HepG2 (cell line): ENCODE results near the gene CDC26. TPM values are rescaled to one million over a fixed set of nuclear protein-coding genes. Genes with fewer than 3 reads are reported as not detected.

Experiments
- ERF ChIP-seq: IDR thresholded peaks from 2 replicates; pipeline ENCODE4 v1.6.1; 2018; ENCODE audit warnings: missing biosample characterization, missing genetic modification reagents
- ISL2 ChIP-seq: sonication (generic); formaldehyde crosslinking; IDR thresholded peaks from 2 replicates; pipeline ENCODE4 v1.5.0; 2020; ENCODE audit warnings: missing genetic modification reagents
- KAT8 ChIP-seq: IDR thresholded peaks from 2 replicates; pipeline ENCODE4 v1.6.1; 2016; ENCODE audit warnings: missing genetic modification reagents, missing compliant biosample characterization
- MBD4 ChIP-seq: IDR thresholded peaks from 2 replicates; pipeline ENCODE4 v1.6.1; 2012; ENCODE audit warnings: low read length, inconsistent platforms, borderline replicate concordance
- POLR2AphosphoS5 ChIP-seq: IDR thresholded peaks from 2 replicates; pipeline ENCODE4 v1.6.1; 2012; ENCODE audit warnings: low read depth, low read length
- RAD21 ChIP-seq: fragments of 450-650 bp; formaldehyde crosslinking; IDR thresholded peaks from 2 replicates; pipeline ENCODE4 v1.5.0; 2020; ENCODE audit warnings: mild to moderate bottlenecking
- SIX1 ChIP-seq: sonication (generic); formaldehyde crosslinking; IDR thresholded peaks from 2 replicates; pipeline ENCODE4 v1.4.0; 2020; ENCODE audit warnings: missing genetic modification reagents, borderline replicate concordance
- SNAPC2 ChIP-seq: sonication (generic); formaldehyde crosslinking; IDR thresholded peaks from 2 replicates; pipeline ENCODE4 v1.8.1; 2022; ENCODE audit warnings: mild to moderate bottlenecking, missing genetic modification reagents
- SOX6 ChIP-seq, 2 experiments: fragments of 450-650 bp in 1 of 2; sonication (generic) in 1 of 2; formaldehyde crosslinking in 1 of 2; IDR thresholded peaks; 2 replicates each; pipeline versions ENCODE4 v1.4.0 to v1.6.1; 2017 to 2020; ENCODE audit warnings: antibody characterized with exemption in 1 of 2, mild to moderate bottlenecking in 1 of 2, missing genetic modification reagents in 1 of 2
- TEAD2 ChIP-seq: sonication (generic); formaldehyde crosslinking; IDR thresholded peaks from 2 replicates; pipeline ENCODE4 v1.9.0; 2021; ENCODE audit warnings: missing genetic modification reagents
- ZBTB21 ChIP-seq: sonication (generic); formaldehyde crosslinking; IDR thresholded peaks from 2 replicates; pipeline ENCODE4 v1.4.0; 2020; ENCODE audit warnings: missing genetic modification reagents
- ZBTB8A ChIP-seq: sonication (generic); formaldehyde crosslinking; IDR thresholded peaks from 2 replicates; pipeline ENCODE4 v1.4.0; 2020; ENCODE audit warnings: mild to moderate bottlenecking, low read depth, missing genetic modification reagents, borderline replicate concordance
- ZFP41 ChIP-seq: sonication (generic); formaldehyde crosslinking; IDR thresholded peaks from 2 replicates; pipeline ENCODE4 v1.4.0; 2020; ENCODE audit warnings: mild to moderate bottlenecking, missing genetic modification reagents, borderline replicate concordance
- ZNF264 ChIP-seq: sonication (generic); formaldehyde crosslinking; IDR thresholded peaks from 2 replicates; pipeline ENCODE4 v1.4.0; 2020; ENCODE audit warnings: missing genetic modification reagents
- ZNF296 ChIP-seq: sonication (generic); formaldehyde crosslinking; conservative IDR thresholded peaks from 2 replicates; pipeline ENCODE4 v1.5.0; 2020; ENCODE audit warnings: mild to moderate bottlenecking, missing genetic modification reagents
- ZNF335 ChIP-seq: sonication (generic); formaldehyde crosslinking; IDR thresholded peaks from 2 replicates; pipeline ENCODE4 v1.4.0; 2020; ENCODE audit warnings: missing genetic modification reagents
- ZNF33A ChIP-seq: sonication (generic); formaldehyde crosslinking; IDR thresholded peaks from 2 replicates; pipeline ENCODE4 v1.5.1; 2020; ENCODE audit warnings: missing genetic modification reagents, mild to moderate bottlenecking, moderate library complexity, borderline replicate concordance
- ZNF44 ChIP-seq: sonication (generic); formaldehyde crosslinking; IDR thresholded peaks from 2 replicates; pipeline ENCODE4 v1.5.1; 2020; ENCODE audit warnings: mild to moderate bottlenecking, missing genetic modification reagents
- ZNF572 ChIP-seq: sonication (generic); formaldehyde crosslinking; IDR thresholded peaks from 2 replicates; pipeline ENCODE4 v1.5.1; 2020; ENCODE audit warnings: mild to moderate bottlenecking, missing genetic modification reagents
- ZSCAN5A ChIP-seq: sonication (generic); formaldehyde crosslinking; IDR thresholded peaks from 2 replicates; pipeline ENCODE4 v1.8.0; 2022; ENCODE audit warnings: mild to moderate bottlenecking, missing genetic modification reagents, borderline replicate concordance
- polyA plus RNA-seq, 8 experiments: library from polyadenylated mRNA; depleted of rRNA in 3 of 8; stranded (reverse) in 7 of 8; unstranded in 1 of 8; fragments of >200 nt; fragmentation: Illumina TruSeq in 4 of 8; extraction: Trizol in 4 of 8; gene quantifications; 2 replicates each; pipeline versions ENCODE4 v1.2.1 to v1.2.3, GENCODE V29; 2011 to 2016; ENCODE audit warnings: low read depth in 4 of 8, missing spikeins in 1 of 8, mixed read lengths in 1 of 8; ENCODE audit not compliant: insufficient read depth in 1 of 8
- total RNA-seq, 5 experiments: library from RNA; depleted of rRNA; stranded (reverse); fragments of >200 nt; fragmentation: Illumina TruSeq; extraction: Trizol; gene quantifications; 2 replicates each; pipeline ENCODE4 v1.2.3, GENCODE V29; 2016; ENCODE audit warnings: low read depth in 1 of 5
- TF ChIP-seq, protein P1 (sequence below): sonication (generic); formaldehyde crosslinking; IDR thresholded peaks from 2 replicates; pipeline ENCODE4 v1.5.1; 2020; ENCODE audit warnings: missing genetic modification reagents, mild to moderate bottlenecking, borderline replicate concordance
- TF ChIP-seq, protein P2 (sequence below): sonication (generic); formaldehyde crosslinking; IDR thresholded peaks from 2 replicates; pipeline ENCODE4 v1.5.0; 2020; ENCODE audit warnings: mild to moderate bottlenecking, missing genetic modification reagents
- TF ChIP-seq, protein P3 (sequence below): IDR thresholded peaks from 2 replicates; pipeline ENCODE4 v1.6.1; 2018; ENCODE audit warnings: missing genetic modification reagents, mild to moderate bottlenecking, missing compliant biosample characterization

CDC26 gene
- total and polyA plus RNA-seq, 2 of the 13 experiments (the other 11 are each of a cell fraction or from before 2014, with no cell fraction given), result 26.6 to 57.9 TPM

DNA sequence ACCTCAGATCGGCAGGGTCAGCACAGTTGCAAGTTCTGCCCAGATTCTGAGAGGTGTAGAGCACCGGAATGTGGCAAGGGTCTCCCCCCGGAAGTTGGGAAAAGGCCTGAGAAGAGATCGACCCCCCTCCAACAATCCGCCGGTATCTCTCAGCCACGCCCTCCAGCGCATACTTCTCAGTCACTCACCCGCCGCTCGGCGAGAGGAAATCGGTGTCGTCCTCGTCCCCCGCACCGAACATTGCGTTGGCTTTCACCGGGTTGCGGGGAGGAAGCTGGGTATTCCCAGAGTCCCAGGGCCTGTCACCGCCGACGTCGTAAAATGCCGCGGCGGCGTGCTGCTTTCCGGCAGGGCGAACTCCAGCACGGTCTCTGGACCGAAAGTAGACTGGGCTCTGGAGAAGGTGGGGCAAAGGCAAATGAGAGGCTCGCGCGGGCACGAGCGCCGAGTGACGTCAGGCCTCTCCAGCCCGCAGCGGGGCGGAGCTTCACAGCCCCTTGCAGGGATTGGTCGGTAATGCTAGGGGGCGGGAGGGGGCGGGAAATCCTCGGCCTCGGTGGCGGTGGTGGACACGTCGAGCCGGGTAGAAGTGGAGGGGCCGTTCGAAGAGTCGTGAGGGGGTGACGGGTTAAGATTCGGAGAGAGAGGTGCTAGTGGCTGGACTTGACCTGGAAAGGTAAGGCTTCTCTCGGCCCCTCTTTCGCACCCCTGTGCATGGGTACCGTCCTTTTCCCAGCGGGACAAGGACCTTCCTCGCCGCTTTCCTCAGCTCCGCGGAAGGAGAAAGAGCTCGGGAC, 54.2 kb downstream of the CDC26 start, which contains the start of the genes FKBP15 and SLC31A1 (continued):
- no peak for TF ChIP-seq ZSCAN5A (CRISPR knock-in tag)
- TF ChIP-seq ZNF264 (CRISPR knock-in tag), result peak; percentile 40; the same call in 1 of the 2 replicates
- TF ChIP-seq ZFP41, result peak; percentile 54; the same call in 1 of the 2 replicates
- no peak for TF ChIP-seq MBD4
- no peak; the same call in 1 of the 2 replicates for TF ChIP-seq ZBTB21 (CRISPR knock-in tag)
- 0 out of 2 replicates have a peak, but pooled peaks have one; percentile 28 for TF ChIP-seq ZNF44
- no peak; the same call in 1 of the 2 replicates for TF ChIP-seq ISL2 (CRISPR knock-in tag)
- TF ChIP-seq, protein P1, sequence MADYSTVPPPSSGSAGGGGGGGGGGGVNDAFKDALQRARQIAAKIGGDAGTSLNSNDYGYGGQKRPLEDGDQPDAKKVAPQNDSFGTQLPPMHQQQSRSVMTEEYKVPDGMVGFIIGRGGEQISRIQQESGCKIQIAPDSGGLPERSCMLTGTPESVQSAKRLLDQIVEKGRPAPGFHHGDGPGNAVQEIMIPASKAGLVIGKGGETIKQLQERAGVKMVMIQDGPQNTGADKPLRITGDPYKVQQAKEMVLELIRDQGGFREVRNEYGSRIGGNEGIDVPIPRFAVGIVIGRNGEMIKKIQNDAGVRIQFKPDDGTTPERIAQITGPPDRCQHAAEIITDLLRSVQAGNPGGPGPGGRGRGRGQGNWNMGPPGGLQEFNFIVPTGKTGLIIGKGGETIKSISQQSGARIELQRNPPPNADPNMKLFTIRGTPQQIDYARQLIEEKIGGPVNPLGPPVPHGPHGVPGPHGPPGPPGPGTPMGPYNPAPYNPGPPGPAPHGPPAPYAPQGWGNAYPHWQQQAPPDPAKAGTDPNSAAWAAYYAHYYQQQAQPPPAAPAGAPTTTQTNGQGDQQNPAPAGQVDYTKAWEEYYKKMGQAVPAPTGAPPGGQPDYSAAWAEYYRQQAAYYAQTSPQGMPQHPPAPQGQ, result no peak
- peak; percentile 3; the same call in 1 of the 2 replicates for TF ChIP-seq ZNF296
- no peak for TF ChIP-seq SIX1 (CRISPR knock-in tag)
- TF ChIP-seq KAT8 (CRISPR knock-in tag), result peak; percentile 96
- TF ChIP-seq TEAD2, result 0 out of 2 replicates have a peak, but pooled peaks have one; percentile 44
- no peak for TF ChIP-seq ZNF33A (CRISPR knock-in tag)
- TF ChIP-seq SNAPC2 (CRISPR knock-in tag), result peak; percentile 77; the same call in 1 of the 2 replicates
- peak; percentile 29; the same call in 1 of the 2 replicates for TF ChIP-seq ERF
- no peak for TF ChIP-seq SOX6 (IDR thresholded peaks at IDR 0.05)
- peak; percentile 41; the same call in 1 of the 2 replicates for TF ChIP-seq SOX6 (CRISPR knock-in tag; IDR thresholded peaks at IDR 0.05)
- no peak for TF ChIP-seq ZNF335 (CRISPR knock-in tag)
- TF ChIP-seq ZBTB8A (CRISPR knock-in tag), result no peak; the same call in 1 of the 2 replicates
- TF ChIP-seq POLR2AphosphoS5, result peak; percentile 88
- no peak for TF ChIP-seq RAD21
- TF ChIP-seq ZNF572 (CRISPR knock-in tag), result no peak
- TF ChIP-seq, protein P2, sequence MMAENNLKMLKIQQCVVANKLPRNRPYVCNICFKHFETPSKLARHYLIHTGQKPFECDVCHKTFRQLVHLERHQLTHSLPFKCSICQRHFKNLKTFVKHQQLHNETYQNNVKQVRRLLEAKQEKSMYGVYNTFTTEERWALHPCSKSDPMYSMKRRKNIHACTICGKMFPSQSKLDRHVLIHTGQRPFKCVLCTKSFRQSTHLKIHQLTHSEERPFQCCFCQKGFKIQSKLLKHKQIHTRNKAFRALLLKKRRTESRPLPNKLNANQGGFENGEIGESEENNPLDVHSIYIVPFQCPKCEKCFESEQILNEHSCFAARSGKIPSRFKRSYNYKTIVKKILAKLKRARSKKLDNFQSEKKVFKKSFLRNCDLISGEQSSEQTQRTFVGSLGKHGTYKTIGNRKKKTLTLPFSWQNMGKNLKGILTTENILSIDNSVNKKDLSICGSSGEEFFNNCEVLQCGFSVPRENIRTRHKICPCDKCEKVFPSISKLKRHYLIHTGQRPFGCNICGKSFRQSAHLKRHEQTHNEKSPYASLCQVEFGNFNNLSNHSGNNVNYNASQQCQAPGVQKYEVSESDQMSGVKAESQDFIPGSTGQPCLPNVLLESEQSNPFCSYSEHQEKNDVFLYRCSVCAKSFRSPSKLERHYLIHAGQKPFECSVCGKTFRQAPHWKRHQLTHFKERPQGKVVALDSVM (CRISPR knock-in tag), result peak; percentile 28; the same call in 1 of the 2 replicates
- TF ChIP-seq, protein P3, sequence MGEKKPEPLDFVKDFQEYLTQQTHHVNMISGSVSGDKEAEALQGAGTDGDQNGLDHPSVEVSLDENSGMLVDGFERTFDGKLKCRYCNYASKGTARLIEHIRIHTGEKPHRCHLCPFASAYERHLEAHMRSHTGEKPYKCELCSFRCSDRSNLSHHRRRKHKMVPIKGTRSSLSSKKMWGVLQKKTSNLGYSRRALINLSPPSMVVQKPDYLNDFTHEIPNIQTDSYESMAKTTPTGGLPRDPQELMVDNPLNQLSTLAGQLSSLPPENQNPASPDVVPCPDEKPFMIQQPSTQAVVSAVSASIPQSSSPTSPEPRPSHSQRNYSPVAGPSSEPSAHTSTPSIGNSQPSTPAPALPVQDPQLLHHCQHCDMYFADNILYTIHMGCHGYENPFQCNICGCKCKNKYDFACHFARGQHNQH (CRISPR knock-in tag), result no peak; the same call in 1 of the 2 replicates
